GM10248 (cell line): Measurements from ENCODE around the gene TRIP11.
A peak's percentile ranks its signal among the peaks of the same experiment; 100 is the strongest.

Experiments
- CTCF ChIA-PET: fragments of 300-600 bp; sonication (Branson Sonifier 250); formaldehyde crosslinking; extraction: SDS; loops from one replicate; lab custom pipeline; 2021; ENCODE audit warnings: antibody characterized with exemption; lab: Yijun Ruan, JAX
- POLR2A ChIA-PET: fragments of 350-650 bp; sonication (Branson Sonifier 250); formaldehyde crosslinking; extraction: SDS; loops from one replicate; lab custom pipeline; 2020; ENCODE audit warnings: antibody characterized with exemption; lab: Yijun Ruan, JAX
- DNase-seq: peaks from one replicate; pipeline ENCODE4 v3.0.0; 2012; ENCODE audit errors: extremely low spot score
- CTCF ChIP-seq: IDR thresholded peaks from 2 replicates; pipeline ENCODE4 v1.5.1; 2012; ENCODE audit warnings: mild to moderate bottlenecking, low read depth; ENCODE audit errors: extremely low read depth, missing control alignments, control extremely low read depth

The TRIP11 gene

GRCh38 chr14:91997492-91997891, 42.4 kb downstream of the TRIP11 start:
- no peak for DNase-seq
- CTCF ChIA-PET = interaction anchor here (0.8 to 2.2 kb wide), 21 partner anchors 9 to 693 kb away, joined by 3 to 21 read pairs (median 5); partner anchors contain the start of gene TRIP11

GRCh38 chr14:91996948-91997371, 42.9 kb downstream of the TRIP11 start:
- ChIA-PET POLR2A (no interaction called here), CTCF (interaction anchor here (0.6 to 2.2 kb wide), 26 partner anchors 10 to 693 kb away, joined by 3 to 21 read pairs (median 4); partner anchors contain the start of gene TRIP11)
- TF ChIP-seq CTCF = peak; percentile 49
- DNase-seq = peak; percentile 29

More at GRCh38 chr14:91997492-91997891, 42.4 kb downstream of the TRIP11 start:
- POLR2A ChIA-PET = no interaction called here
- TF ChIP-seq CTCF = no peak

GRCh38 chr14:91987192-91987591, 52.7 kb downstream of the TRIP11 start:
- TF ChIP-seq CTCF = no peak
- ChIA-PET POLR2A (no interaction called here), CTCF (no interaction called here)
- no peak for DNase-seq

GRCh38 chr14:91985521-91986255, 54.2 kb downstream of the TRIP11 start:
- POLR2A ChIA-PET = no interaction called here
- no peak for DNase-seq
- no peak for TF ChIP-seq CTCF
- CTCF ChIA-PET = interaction anchor here (1.4 to 3.2 kb wide), 3 partner anchors 9 to 14 kb away, joined by 5 to 13 read pairs (median 6); no protein-coding TSS in a partner anchor

- CTCF ChIA-PET = interaction anchor here (1.4 to 3.2 kb wide), 3 partner anchors 9 to 15 kb away, joined by 5 to 13 read pairs (median 6); no protein-coding TSS in a partner anchor
- no peak for DNase-seq
- POLR2A ChIA-PET = no interaction called here
- no peak for TF ChIP-seq CTCF
These were observed 54.9 kb downstream of the TRIP11 start for GRCh38 chr14:91985008-91985407.

- TF ChIP-seq CTCF = no peak
- DNase-seq = no peak
- POLR2A ChIA-PET = no interaction called here
- CTCF ChIA-PET = interaction anchor here (1.2 to 3.2 kb wide), 2 partner anchors 13 kb away, joined by 7 to 13 read pairs; no protein-coding TSS in a partner anchor
These were observed 56.3 kb downstream of the TRIP11 start for GRCh38 chr14:91983588-91983987.
